Heart right ventricle (tissue), 16 donors: ENCODE measurements around the gene ST6GALNAC3. TPM values are rescaled to one million over a fixed set of nuclear protein-coding genes. Genes with fewer than 3 reads are reported as not detected.

Experiments used
- ATAC-seq, 8 donors: fragments of 200-7000 bp; cut with Tn5 transposase; one replicate each; pipeline ENCODE4 v1.9.1; 2020; ENCODE audit warnings: mild to moderate bottlenecking in 8 of 8, moderate library complexity in 8 of 8, moderate number of reproducible peaks in 1 of 8
- DNase-seq, 2 donors: peaks; one replicate each; pipeline ENCODE4 v3.0.0-alpha.2; 2020
- H3K27ac ChIP-seq, 10 donors: fragments of 200-600 bp; sonication (generic) in 2 of 10; one replicate each; pipeline versions ENCODE4 v1.5.0 to v1.8.0; 2020 to 2022; ENCODE audit warnings: mild to moderate bottlenecking in 3 of 10
- H3K27me3 ChIP-seq, 7 donors: fragments of 200-600 bp; one replicate each; pipeline ENCODE4 v1.8.0; 2021 to 2022; ENCODE audit warnings: mild to moderate bottlenecking in 2 of 7
- H3K36me3 ChIP-seq, 9 donors: fragments of 200-600 bp; sonication (generic) in 1 of 9; one replicate each; pipeline versions ENCODE4 v1.5.0 to v1.8.0; 2020 to 2022; ENCODE audit warnings: mild to moderate bottlenecking in 2 of 9
- H3K4me1 ChIP-seq, 9 donors: fragments of 200-600 bp; sonication (generic) in 1 of 9; one replicate each; pipeline versions ENCODE4 v1.5.0 to v1.8.0; 2020 to 2022; ENCODE audit warnings: mild to moderate bottlenecking in 4 of 9
- H3K4me3 ChIP-seq, 10 donors: fragments of 200-600 bp; sonication (generic) in 2 of 10; one replicate each; pipeline versions ENCODE4 v1.5.0 to v1.8.0; 2020 to 2022; ENCODE audit warnings: mild to moderate bottlenecking in 7 of 10, moderate library complexity in 2 of 10
- H3K9me3 ChIP-seq, 11 donors: fragments of 200-600 bp in 10 of 11; sonication (generic) in 2 of 11; one replicate each; pipeline versions ENCODE4 v1.5.0 to v1.8.0; 2013 to 2022; ENCODE audit warnings: mild to moderate bottlenecking in 2 of 11, control low read depth in 1 of 11, moderate library complexity in 1 of 11
- WGBS, 2 donors: extraction: QIAGEN DNeasy Blood & Tissue Kit; methylation state at CpG; one replicate each; pipeline ENCODE4 v1.1.7; 2013; ENCODE audit warnings: inconsistent platforms in 1 of 2; 5-methylcytosine and 5-hydroxymethylcytosine counted together
- intact Hi-C, 10 donors: fragments of 100-400 bp; cut with DNase I; formaldehyde crosslinking; loops; one replicate each; pipeline versions ENCODE4 v1.11.1 to v1.14.2; 2022
- polyA plus RNA-seq, 2 donors: library from polyadenylated mRNA; stranded (reverse); fragments of 200-250 nt; gene quantifications; one replicate each; pipeline ENCODE4 v1.2.3, GENCODE V29; 2013
- total RNA-seq, 10 donors: library from RNA; stranded (reverse); fragmentation: NEBNext Ultra II Directional in 3 of 10; extraction: Animal tissue kit (Norgen Biotek cat#: 25700) in 3 of 10; gene quantifications; one replicate each; pipeline versions ENCODE4 v1.2.1 to v1.2.4, GENCODE V29; 2021 to 2023
- TF ChIP-seq, protein P1 (sequence below), 9 donors: fragments of 200-600 bp; sonication (generic) in 2 of 9; IDR thresholded peaks; one replicate each; pipeline versions ENCODE4 v1.5.0 to v1.8.0; 2021 to 2022; ENCODE audit warnings: antibody characterized with exemption in 9 of 9, mild to moderate bottlenecking in 5 of 9, moderate library complexity in 1 of 9
- donor health status: Arrhythmogenic right ventricular cardiomyopathy.
- donor health status: ischemic (EF 13 %, LVEDD 7.1; RV severe dilation, severe dysfunction).
- donor health status: healthy with polysubstance abuse.
- donor health status: DM: no; HTN: yes; CAD: no.
- donor health status: DM: no; HTN: no; CAD: no.
- donor health status: ischemic (EF 25% LVEDD 6.9; RV normal size, moderate dysfunction).
- donor health status: ischemic (EF 25% LVEDD 5.7; RV mildly dilated, moderate dysfunction).
- donor health status: healthy.
- donor health status: DM: yes; HTN: yes; CAD: no.
- donor health status: Ischemic cardiomyopathy.
- donor health status: ischemic (EF 35%, LVEDD 5.7; RV mildly dilated, moderate dysfunction).
- donor health status: nonischemic (EF 11% LVEDD 7.7; RV severe dilation, severe dysfunction).
- donor health status: DM: yes; HTN: yes; CAD: no.
- donor health status: PGD.
- donor health status: ischemic (EF 29% LVEDD 5.4; RV normal size, mild dysfunction).
- donor health status: nonischemic (EF 23%, LVEDD 6.1; RV moderate dilation, normal function).

ST6GALNAC3 gene
- total and polyA plus RNA-seq, 12 donors: 2.8 to 10.3 (median 4.8) TPM

- DNase-seq (no peak), ATAC-seq (no peak)
- Histone ChIP-seq H3K9me3 (no peaks in the 10 kb centered on the region), H3K36me3 (no peaks in the 10 kb centered on the region), H3K4me3 (no peak overlapping the region), H3K27me3 (no peaks in the 10 kb centered on the region), H3K4me1 (no peaks in the 10 kb centered on the region), H3K27ac (no peak overlapping the region)
- TF ChIP-seq, protein P1, sequence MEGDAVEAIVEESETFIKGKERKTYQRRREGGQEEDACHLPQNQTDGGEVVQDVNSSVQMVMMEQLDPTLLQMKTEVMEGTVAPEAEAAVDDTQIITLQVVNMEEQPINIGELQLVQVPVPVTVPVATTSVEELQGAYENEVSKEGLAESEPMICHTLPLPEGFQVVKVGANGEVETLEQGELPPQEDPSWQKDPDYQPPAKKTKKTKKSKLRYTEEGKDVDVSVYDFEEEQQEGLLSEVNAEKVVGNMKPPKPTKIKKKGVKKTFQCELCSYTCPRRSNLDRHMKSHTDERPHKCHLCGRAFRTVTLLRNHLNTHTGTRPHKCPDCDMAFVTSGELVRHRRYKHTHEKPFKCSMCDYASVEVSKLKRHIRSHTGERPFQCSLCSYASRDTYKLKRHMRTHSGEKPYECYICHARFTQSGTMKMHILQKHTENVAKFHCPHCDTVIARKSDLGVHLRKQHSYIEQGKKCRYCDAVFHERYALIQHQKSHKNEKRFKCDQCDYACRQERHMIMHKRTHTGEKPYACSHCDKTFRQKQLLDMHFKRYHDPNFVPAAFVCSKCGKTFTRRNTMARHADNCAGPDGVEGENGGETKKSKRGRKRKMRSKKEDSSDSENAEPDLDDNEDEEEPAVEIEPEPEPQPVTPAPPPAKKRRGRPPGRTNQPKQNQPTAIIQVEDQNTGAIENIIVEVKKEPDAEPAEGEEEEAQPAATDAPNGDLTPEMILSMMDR (IDR thresholded peaks at IDR 0.05): no peak
- intact Hi-C loops: no loop called here
- WGBS, 2 donors: 71 to 88% methylated on average over 5 of the region's 5 CpGs
Measured at GRCh38 chr1:76302711-76303339, 228.3 kb downstream of the ST6GALNAC3 start.

GRCh38 chr1:76303340-76303717 lies 228.8 kb downstream of the ST6GALNAC3 start:
- no peaks in the 10 kb centered on the region for H3K36me3 ChIP-seq
- ATAC-seq (no peak), DNase-seq (no peak)
- H3K27ac ChIP-seq: no peak overlapping the region
- no peaks in the 10 kb centered on the region for H3K27me3 ChIP-seq
- 80 to 83% methylated on average over 3 of the region's 3 CpGs for WGBS, 2 donors
- intact Hi-C loops: no loop called here
- H3K4me3 ChIP-seq: no peak overlapping the region
- H3K9me3 ChIP-seq: no peaks in the 10 kb centered on the region
- TF ChIP-seq, protein P1 (IDR thresholded peaks at IDR 0.05): no peak
- H3K4me1 ChIP-seq: no peaks in the 10 kb centered on the region

GRCh38 chr1:76313304-76313703 lies 238.8 kb downstream of the ST6GALNAC3 start:
- H3K36me3 ChIP-seq: no peaks in the 10 kb centered on the region
- H3K9me3 ChIP-seq: peaks cover 0 to 16% (median 0%) of the 10 kb centered on the region in 11 donors
- TF ChIP-seq, protein P1 (IDR thresholded peaks at IDR 0.05): no peak
- intact Hi-C loops: no loop called here
- H3K27ac ChIP-seq: no peak overlapping the region
- no peaks in the 10 kb centered on the region for H3K27me3 ChIP-seq
- no peak for ATAC-seq
- H3K4me1 ChIP-seq: no peaks in the 10 kb centered on the region
- no peak overlapping the region for H3K4me3 ChIP-seq
- no peak for DNase-seq
- 93 to 94% methylated on average over 1 of the region's 1 CpG for WGBS, 2 donors

DNA sequence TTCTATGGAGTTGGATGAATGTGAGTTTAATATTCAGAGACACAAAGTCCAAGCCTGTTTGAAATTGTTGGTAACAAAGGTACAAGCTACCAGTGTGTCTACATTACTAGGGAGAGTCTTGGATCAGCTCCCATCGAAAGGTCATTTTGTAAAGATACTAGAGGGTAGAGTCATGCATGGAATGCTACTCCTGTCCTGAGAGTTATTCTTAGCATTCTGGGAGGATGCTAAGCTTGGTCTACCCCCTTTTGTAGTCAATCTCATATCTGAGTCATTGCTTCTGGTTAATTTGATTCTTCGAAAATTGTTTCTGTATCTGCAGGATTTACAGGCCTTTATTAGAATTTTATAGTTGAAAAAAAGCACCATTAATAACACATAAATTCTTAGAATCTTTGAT lies 240.2 kb downstream of the ST6GALNAC3 start:
- ATAC-seq: no peak
- H3K4me3 ChIP-seq: no peak overlapping the region
- no peaks in the 10 kb centered on the region for H3K36me3 ChIP-seq
- no peaks in the 10 kb centered on the region for H3K4me1 ChIP-seq
- DNase-seq: no peak
- H3K27ac ChIP-seq: no peak overlapping the region
- peaks cover 0 to 16% (median 0%) of the 10 kb centered on the region in 11 donors for H3K9me3 ChIP-seq
- intact Hi-C loops: no loop called here
- TF ChIP-seq, protein P1 (IDR thresholded peaks at IDR 0.05): no peak
- WGBS, 2 donors: 37 to 39% methylated on average over 2 of the region's 2 CpGs
- H3K27me3 ChIP-seq: no peaks in the 10 kb centered on the region
